Measurements from ENCODE around the gene MKKS.

Gene MKKS

DNA sequence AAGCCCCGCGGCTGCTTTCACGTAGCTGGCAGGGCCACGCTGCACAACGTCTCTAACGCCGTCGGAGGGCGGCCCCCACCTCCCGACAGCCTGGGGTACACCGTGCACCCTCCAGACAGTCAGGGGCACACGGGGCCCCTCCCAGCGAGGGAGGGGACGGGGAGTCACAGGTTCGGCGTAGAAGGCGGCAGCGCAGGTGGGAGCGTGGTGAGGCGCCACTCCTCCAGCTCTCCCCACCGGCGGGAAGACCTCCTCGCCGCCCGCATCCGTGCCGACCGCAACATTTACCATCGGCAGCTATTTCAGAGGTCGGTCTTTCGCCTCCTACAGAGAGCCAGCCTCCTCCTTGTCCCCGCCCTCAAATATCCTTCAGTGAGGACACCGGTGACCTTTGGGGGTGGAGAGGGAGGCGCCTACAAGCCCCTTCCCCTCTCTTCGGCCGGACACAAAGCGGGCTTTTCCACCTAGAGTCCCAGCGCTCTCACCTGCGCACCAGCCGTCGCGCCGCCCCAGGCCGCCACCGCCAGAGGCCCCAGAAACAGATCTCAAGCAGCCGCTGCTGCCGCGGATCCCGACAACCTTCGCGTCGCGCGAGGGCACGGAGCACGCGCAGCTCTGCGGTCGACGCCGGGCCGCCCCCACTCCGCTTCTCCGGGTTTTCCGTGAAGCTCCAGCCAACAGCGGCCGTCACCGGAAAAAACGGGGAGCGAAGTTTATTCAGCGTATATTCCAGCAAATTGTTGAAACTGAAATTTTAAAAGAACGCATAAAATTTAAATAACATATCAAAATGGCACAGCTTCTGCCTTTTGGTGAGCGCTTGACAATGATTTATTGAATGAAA, at the start of gene MKKS:
Gene MKKS, minus strand, starts transcription at position 600 of the 844 bp plus-strand sequence. CDS start 20,708 bp downstream, outside the sequence.
- peak within 1 kb of the TSS; percentile 93 for H3K4me3 ChIP-seq (ENCODE audit: insufficient read length, low read depth)
- H3K4me1 ChIP-seq (ENCODE audit: insufficient read depth, insufficient read length) = no peaks in the 10 kb centered on the region
- peak within 1 kb of the TSS; percentile 93 for H3K9ac ChIP-seq (ENCODE audit: insufficient read length, low read depth)
- TF ChIP-seq YY1 (IDR thresholded peaks at IDR 0.05; ENCODE audit: insufficient read depth, insufficient read length) (no peak), SUZ12 (IDR thresholded peaks at IDR 0.05; ENCODE audit: extremely low read depth, insufficient read depth, insufficient read length) (no peak), ZNF274 (IDR thresholded peaks at IDR 0.05; ENCODE audit: low read depth, low read length) (no peak)
- no peaks in the 10 kb centered on the region for H3K9me3 ChIP-seq (ENCODE audit: insufficient read depth, low read length)
- peaks cover 10% of the 10 kb centered on the region for H3K36me3 ChIP-seq (ENCODE audit: insufficient read depth, insufficient read length, low read length)
- peak; percentile 78 for DNase-seq (ENCODE audit: low read depth, low spot score)
- no peaks in the 10 kb centered on the region for H3K27me3 ChIP-seq (ENCODE audit: insufficient read depth, insufficient read length)

DNA sequence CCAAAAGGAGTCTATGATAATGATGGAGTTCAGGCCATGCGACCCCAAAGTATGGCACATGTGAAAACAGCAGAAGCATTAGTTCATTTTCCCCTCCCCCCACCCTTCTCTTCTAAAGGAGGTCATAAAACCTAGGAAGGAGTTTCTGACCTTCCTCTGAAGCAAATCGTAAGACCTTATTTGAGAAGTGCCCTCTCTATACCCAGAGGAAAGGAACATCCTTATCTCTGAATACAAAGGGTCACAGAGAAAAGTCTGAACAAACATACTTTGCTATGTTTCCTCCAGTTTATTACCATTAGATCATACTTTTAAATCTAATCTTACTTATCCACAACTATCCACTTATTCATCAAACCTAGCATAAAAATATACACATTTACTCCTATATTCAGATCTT, 49.7 kb upstream of the MKKS start:
- TF ChIP-seq SUZ12 (IDR thresholded peaks at IDR 0.05; ENCODE audit: extremely low read depth, insufficient read depth, insufficient read length) (no peak), ZNF274 (IDR thresholded peaks at IDR 0.05; ENCODE audit: low read depth, low read length) (no peak), YY1 (IDR thresholded peaks at IDR 0.05; ENCODE audit: insufficient read depth, insufficient read length) (no peak)
- Histone ChIP-seq H3K27me3 (ENCODE audit: insufficient read depth, insufficient read length) (no peaks in the 10 kb centered on the region), H3K9ac (ENCODE audit: insufficient read length, low read depth) (no peak overlapping the region), H3K4me1 (ENCODE audit: insufficient read depth, insufficient read length) (no peaks in the 10 kb centered on the region), H3K36me3 (ENCODE audit: insufficient read depth, insufficient read length, low read length) (no peaks in the 10 kb centered on the region), H3K9me3 (ENCODE audit: insufficient read depth, low read length) (no peaks in the 10 kb centered on the region), H3K4me3 (ENCODE audit: insufficient read length, low read depth) (no peak overlapping the region)
- DNase-seq (ENCODE audit: low read depth, low spot score) = no peak

DNA sequence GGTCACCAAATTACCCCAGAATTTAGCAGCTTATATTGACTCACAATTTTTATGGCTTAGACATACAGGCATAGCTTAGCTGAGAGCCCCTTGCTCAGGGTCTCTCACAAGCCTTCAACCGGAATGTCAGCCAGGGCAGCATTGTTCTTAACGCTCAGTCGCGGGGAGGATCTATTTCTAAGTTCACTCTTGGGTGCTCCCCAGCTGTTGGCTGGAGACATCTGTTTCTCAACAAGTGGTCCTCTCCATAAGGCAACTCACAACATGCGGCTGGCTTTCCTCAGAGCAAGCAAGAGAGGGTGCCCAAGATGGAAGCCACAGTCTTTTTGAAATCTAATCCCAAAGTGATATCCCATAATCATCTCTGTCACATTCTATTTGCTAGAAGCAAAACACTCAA, 47.7 kb upstream of the MKKS start:
- DNase-seq (ENCODE audit: low read depth, low spot score) = no peak
- TF ChIP-seq ZNF274 (IDR thresholded peaks at IDR 0.05; ENCODE audit: low read depth, low read length) = no peak
- TF ChIP-seq SUZ12 (IDR thresholded peaks at IDR 0.05; ENCODE audit: extremely low read depth, insufficient read depth, insufficient read length) = no peak
- no peak for TF ChIP-seq YY1 (IDR thresholded peaks at IDR 0.05; ENCODE audit: insufficient read depth, insufficient read length)
- Histone ChIP-seq H3K9me3 (ENCODE audit: insufficient read depth, low read length) (no peaks in the 10 kb centered on the region), H3K9ac (ENCODE audit: insufficient read length, low read depth) (no peak overlapping the region), H3K4me3 (ENCODE audit: insufficient read length, low read depth) (no peak overlapping the region), H3K4me1 (ENCODE audit: insufficient read depth, insufficient read length) (no peaks in the 10 kb centered on the region), H3K36me3 (ENCODE audit: insufficient read depth, insufficient read length, low read length) (no peaks in the 10 kb centered on the region), H3K27me3 (ENCODE audit: insufficient read depth, insufficient read length) (no peaks in the 10 kb centered on the region)

DNA sequence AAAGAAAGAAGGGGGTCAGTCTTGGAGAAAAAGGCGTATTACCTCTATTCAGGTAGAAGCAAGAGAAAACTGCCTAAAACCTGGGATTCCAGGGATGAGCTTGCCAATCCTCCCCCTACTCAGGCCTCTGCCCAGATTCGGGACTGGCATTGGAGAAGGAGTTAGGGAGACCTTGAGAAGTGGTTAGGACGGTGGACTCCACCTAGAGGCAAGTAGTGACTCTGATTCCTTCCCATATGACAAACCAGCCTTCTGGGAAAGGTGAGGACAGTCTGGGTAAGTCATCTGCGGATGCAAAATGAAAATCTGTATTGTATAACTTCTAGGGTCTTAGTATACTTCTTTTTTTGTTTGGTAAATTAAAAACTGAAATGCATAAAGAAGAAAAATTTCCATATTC, 44.9 kb upstream of the MKKS start:
- no peak for TF ChIP-seq SUZ12 (IDR thresholded peaks at IDR 0.05; ENCODE audit: extremely low read depth, insufficient read depth, insufficient read length)
- no peak for TF ChIP-seq YY1 (IDR thresholded peaks at IDR 0.05; ENCODE audit: insufficient read depth, insufficient read length)
- TF ChIP-seq ZNF274 (IDR thresholded peaks at IDR 0.05; ENCODE audit: low read depth, low read length) = no peak
- no peaks in the 10 kb centered on the region; the same call in 1 of the 2 replicates for H3K9me3 ChIP-seq (ENCODE audit: insufficient read depth, low read length)
- no peak overlapping the region for H3K4me3 ChIP-seq (ENCODE audit: insufficient read length, low read depth)
- DNase-seq (ENCODE audit: low read depth, low spot score) = no peak
- H3K4me1 ChIP-seq (ENCODE audit: insufficient read depth, insufficient read length) = peaks cover 3% of the 10 kb centered on the region
- H3K36me3 ChIP-seq (ENCODE audit: insufficient read depth, insufficient read length, low read length) = no peaks in the 10 kb centered on the region
- H3K9ac ChIP-seq (ENCODE audit: insufficient read length, low read depth) = no peak overlapping the region
- H3K27me3 ChIP-seq (ENCODE audit: insufficient read depth, insufficient read length) = no peaks in the 10 kb centered on the region

DNA sequence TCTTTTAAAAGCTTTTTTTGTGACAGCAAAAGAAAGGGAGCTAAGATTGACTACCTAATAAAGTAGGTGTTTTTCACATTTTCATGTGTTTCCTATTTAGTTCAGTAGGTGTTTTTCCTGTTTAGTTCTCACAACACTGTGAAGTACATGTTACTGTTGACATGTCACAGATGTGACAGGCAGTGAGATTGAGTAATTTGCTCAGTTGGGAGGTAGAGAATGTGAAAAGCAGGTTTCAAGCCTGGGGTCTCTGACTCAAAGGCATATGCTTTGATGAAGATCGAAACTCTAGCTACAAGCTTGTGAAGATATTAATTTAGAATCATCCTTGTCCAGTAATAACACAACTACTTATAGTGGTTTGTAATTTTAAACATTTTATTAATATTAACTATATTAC, 44.2 kb upstream of the MKKS start:
- no peaks in the 10 kb centered on the region; the same call in 1 of the 2 replicates for H3K9me3 ChIP-seq (ENCODE audit: insufficient read depth, low read length)
- H3K36me3 ChIP-seq (ENCODE audit: insufficient read depth, insufficient read length, low read length) = no peaks in the 10 kb centered on the region
- no peak overlapping the region for H3K4me3 ChIP-seq (ENCODE audit: insufficient read length, low read depth)
- no peak overlapping the region for H3K9ac ChIP-seq (ENCODE audit: insufficient read length, low read depth)
- no peak for DNase-seq (ENCODE audit: low read depth, low spot score)
- peaks cover 3% of the 10 kb centered on the region for H3K4me1 ChIP-seq (ENCODE audit: insufficient read depth, insufficient read length)
- TF ChIP-seq SUZ12 (IDR thresholded peaks at IDR 0.05; ENCODE audit: extremely low read depth, insufficient read depth, insufficient read length) (no peak), ZNF274 (IDR thresholded peaks at IDR 0.05; ENCODE audit: low read depth, low read length) (no peak), YY1 (IDR thresholded peaks at IDR 0.05; ENCODE audit: insufficient read depth, insufficient read length) (no peak)
- no peaks in the 10 kb centered on the region for H3K27me3 ChIP-seq (ENCODE audit: insufficient read depth, insufficient read length)

DNA sequence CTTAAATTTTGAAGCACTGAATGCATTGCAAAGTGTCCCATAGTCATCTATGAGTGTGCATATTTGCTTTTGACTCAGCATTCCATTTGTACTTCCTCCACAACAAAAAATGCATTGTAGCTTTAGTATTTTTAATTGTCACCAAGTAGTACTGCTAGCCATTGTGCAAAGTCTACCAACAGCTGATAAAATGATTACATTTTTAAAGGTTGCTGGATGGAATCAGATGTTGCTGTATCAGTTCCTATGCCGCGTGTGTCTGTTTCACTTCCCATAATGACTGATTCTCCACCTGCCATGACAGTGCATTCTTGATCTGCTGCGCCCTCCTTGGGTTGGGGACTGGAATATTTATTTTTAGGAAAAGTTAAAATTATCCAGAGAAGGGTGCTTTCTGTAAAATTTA, 42.3 kb upstream of the MKKS start:
- no peak for TF ChIP-seq YY1 (IDR thresholded peaks at IDR 0.05; ENCODE audit: insufficient read depth, insufficient read length)
- no peak for TF ChIP-seq SUZ12 (IDR thresholded peaks at IDR 0.05; ENCODE audit: extremely low read depth, insufficient read depth, insufficient read length)
- no peak for TF ChIP-seq ZNF274 (IDR thresholded peaks at IDR 0.05; ENCODE audit: low read depth, low read length)
- no peaks in the 10 kb centered on the region for H3K36me3 ChIP-seq (ENCODE audit: insufficient read depth, insufficient read length, low read length)
- H3K27me3 ChIP-seq (ENCODE audit: insufficient read depth, insufficient read length) = no peaks in the 10 kb centered on the region
- DNase-seq (ENCODE audit: low read depth, low spot score) = no peak
- no peak overlapping the region for H3K9ac ChIP-seq (ENCODE audit: insufficient read length, low read depth)
- no peaks in the 10 kb centered on the region; the same call in 1 of the 2 replicates for H3K9me3 ChIP-seq (ENCODE audit: insufficient read depth, low read length)
- H3K4me1 ChIP-seq (ENCODE audit: insufficient read depth, insufficient read length) = peaks cover 3% of the 10 kb centered on the region
- no peak overlapping the region for H3K4me3 ChIP-seq (ENCODE audit: insufficient read length, low read depth)

DNA sequence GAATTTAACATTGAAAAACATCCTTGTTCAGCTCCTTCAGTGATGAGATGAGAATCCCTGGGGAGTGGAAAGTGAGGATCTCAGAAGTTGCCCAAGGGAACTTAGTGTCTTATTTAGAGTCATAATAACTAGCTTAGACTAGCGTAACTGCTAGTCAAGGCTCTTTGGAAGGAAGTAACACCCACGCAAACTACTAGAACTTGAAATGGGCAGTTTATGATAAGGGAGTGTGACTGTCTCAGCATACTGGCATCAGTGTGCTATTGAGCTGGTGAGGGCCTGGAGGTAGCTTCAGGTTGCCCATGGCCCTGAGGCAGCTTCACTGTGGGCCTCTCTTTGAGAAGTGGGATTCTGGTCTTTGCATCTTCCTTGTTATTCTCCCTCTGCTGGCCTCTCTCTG, 41.2 kb upstream of the MKKS start:
- DNase-seq (ENCODE audit: low read depth, low spot score) = no peak
- no peak overlapping the region for H3K9ac ChIP-seq (ENCODE audit: insufficient read length, low read depth)

More for the DNA sequence above, 41.2 kb upstream of the MKKS start:
- no peaks in the 10 kb centered on the region; the same call in 1 of the 2 replicates for H3K9me3 ChIP-seq (ENCODE audit: insufficient read depth, low read length)
- peaks cover 3% of the 10 kb centered on the region for H3K4me1 ChIP-seq (ENCODE audit: insufficient read depth, insufficient read length)
- no peak for TF ChIP-seq SUZ12 (IDR thresholded peaks at IDR 0.05; ENCODE audit: extremely low read depth, insufficient read depth, insufficient read length)
- no peak for TF ChIP-seq YY1 (IDR thresholded peaks at IDR 0.05; ENCODE audit: insufficient read depth, insufficient read length)
- no peak for TF ChIP-seq ZNF274 (IDR thresholded peaks at IDR 0.05; ENCODE audit: low read depth, low read length)
- no peaks in the 10 kb centered on the region for H3K27me3 ChIP-seq (ENCODE audit: insufficient read depth, insufficient read length)
- no peak overlapping the region for H3K4me3 ChIP-seq (ENCODE audit: insufficient read length, low read depth)
- H3K36me3 ChIP-seq (ENCODE audit: insufficient read depth, insufficient read length, low read length) = no peaks in the 10 kb centered on the region

Data from NT2/D1 (cell line).